Naive thymus-derived CD4-positive, alpha-beta T cell (primary cell): ENCODE results near the gene TTC27. TPM values are rescaled to one million over a fixed set of nuclear protein-coding genes. Genes with fewer than 3 reads are reported as not detected.

ENCODE experiments used
- ATAC-seq: fragments of 150-1000 bp; cut with Tn5 transposase; 2 replicates; pipeline ENCODE4 v1.10.0; 2021; ENCODE audit warnings: mild to moderate bottlenecking, moderate library complexity
- CTCF ChIA-PET: fragments of 350-600 bp; sonication (Branson Sonifier 250); formaldehyde crosslinking; loops from one replicate; lab custom pipeline; 2021; ENCODE audit warnings: antibody characterized with exemption; lab: Charles Lee
- POLR2A ChIA-PET: fragments of 350-600 bp; sonication (Branson Sonifier 250); formaldehyde crosslinking; loops from one replicate; lab custom pipeline; 2021; ENCODE audit warnings: antibody characterized with exemption, inconsistent platforms; lab: Charles Lee
- DNase-seq, 9 donors: peaks; one replicate each; pipeline versions ENCODE4 v3.0.0 to v3.0.0-alpha.2; 2020 to 2022; ENCODE audit warnings: mixed read lengths in 1 of 9
- H3K27ac ChIP-seq: one replicate; pipeline ENCODE4 v1.7.0; 2013; ENCODE audit warnings: mild to moderate bottlenecking, low read depth, low read length, moderate library complexity
- H3K27me3 ChIP-seq, 2 donors: one replicate each; pipeline ENCODE4 v1.7.0; 2013; ENCODE audit warnings: low read length in 2 of 2, mild to moderate bottlenecking in 2 of 2, moderate library complexity in 2 of 2; ENCODE audit not compliant: control insufficient read depth in 2 of 2, insufficient read depth in 2 of 2
- H3K36me3 ChIP-seq, 3 experiments: 1 replicate in 2 of 3; 2 replicates in 1 of 3; pipeline ENCODE4 v1.7.0; 2013; ENCODE audit warnings: low read length in 3 of 3, mild to moderate bottlenecking in 3 of 3, moderate library complexity in 1 of 3; ENCODE audit not compliant: insufficient read depth in 3 of 3, control insufficient read depth in 2 of 3
- H3K4me1 ChIP-seq, 2 donors: one replicate each; pipeline ENCODE4 v1.7.0; 2013; ENCODE audit warnings: low read length in 2 of 2, mild to moderate bottlenecking in 2 of 2, moderate library complexity in 1 of 2; ENCODE audit not compliant: control insufficient read depth in 2 of 2, insufficient read depth in 2 of 2
- H3K4me3 ChIP-seq: 2 replicates; pipeline ENCODE4 v1.7.0; 2013; ENCODE audit warnings: mild to moderate bottlenecking, low read length
- H3K9me3 ChIP-seq, 3 experiments: 1 replicate in 2 of 3; 2 replicates in 1 of 3; pipeline ENCODE4 v1.7.0; 2013; ENCODE audit warnings: low read length in 3 of 3; ENCODE audit not compliant: control insufficient read depth in 2 of 3
- H3K27ac Mint-ChIP-seq, 9 donors: one replicate each; pipeline ENCODE4 v1.8.0; 2020 to 2022; ENCODE audit warnings: mixed read lengths in 9 of 9, mild to moderate bottlenecking in 8 of 9, moderate library complexity in 5 of 9, inconsistent platforms in 2 of 9
- H3K27me3 Mint-ChIP-seq, 5 donors: one replicate each; pipeline ENCODE4 v1.8.0; 2021 to 2022; ENCODE audit warnings: mixed read lengths in 5 of 5, mild to moderate bottlenecking in 1 of 5
- H3K36me3 Mint-ChIP-seq, 5 donors: one replicate each; pipeline ENCODE4 v1.8.0; 2020 to 2022; ENCODE audit warnings: mixed read lengths in 5 of 5, mild to moderate bottlenecking in 3 of 5, inconsistent platforms in 1 of 5
- H3K4me1 Mint-ChIP-seq, 7 donors: one replicate each; pipeline ENCODE4 v1.8.0; 2020 to 2022; ENCODE audit warnings: mixed read lengths in 7 of 7, mild to moderate bottlenecking in 3 of 7, inconsistent platforms in 1 of 7
- H3K4me3 Mint-ChIP-seq, 10 donors: one replicate each; pipeline ENCODE4 v1.8.0; 2020 to 2022; ENCODE audit warnings: mild to moderate bottlenecking in 10 of 10, mixed read lengths in 10 of 10, moderate library complexity in 6 of 10, inconsistent platforms in 2 of 10
- H3K9me3 Mint-ChIP-seq, 11 donors: one replicate each; pipeline ENCODE4 v1.8.0; 2020 to 2022; ENCODE audit warnings: mixed read lengths in 11 of 11, mild to moderate bottlenecking in 4 of 11, inconsistent platforms in 1 of 11, moderate library complexity in 1 of 11
- intact Hi-C, 2 donors: fragments of 100-400 bp; cut with micrococcal nuclease; formaldehyde crosslinking; loops; one replicate each; pipeline ENCODE4 v1.15.1; 2023
- polyA plus RNA-seq, 2 donors: library from polyadenylated mRNA; unstranded; fragments of 300-500 nt; fragmentation: Illumina TruSeq; gene quantifications; one replicate each; pipeline ENCODE4 v1.2.3, GENCODE V29; 2021
- total RNA-seq, 6 experiments: library from RNA in 5 of 6; stranded (reverse) in 5 of 6; gene quantifications; 1 replicate in 5 of 6; 2 replicates in 1 of 6; pipeline ENCODE4 v1.2.3 and lab custom pipeline; 2021 to 2026

Gene TTC27
- total and polyA plus RNA-seq, 7 experiments from 2014 or later: 18.5 to 30.0 (median 23.9) TPM

DNA sequence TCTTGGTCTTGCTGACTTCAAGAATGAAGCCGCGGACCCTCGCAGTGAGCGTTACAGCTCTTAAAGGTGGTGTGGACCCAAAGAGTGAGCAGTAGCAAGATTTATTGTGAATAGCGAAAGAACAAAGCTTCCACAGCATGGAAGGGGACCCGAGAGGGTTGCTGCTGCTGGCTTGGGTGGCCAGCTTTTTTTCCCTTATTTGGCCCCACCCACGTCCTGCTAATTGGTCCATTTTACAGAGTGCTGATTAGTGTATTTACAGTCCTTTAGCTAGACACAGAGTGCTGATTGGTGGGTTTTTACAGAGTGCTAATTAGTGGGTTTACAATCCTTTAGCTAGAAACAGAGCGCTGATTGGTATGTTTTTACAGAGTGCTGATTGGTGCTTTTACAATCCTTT is 230.9 kb downstream of the TTC27 start:
- CTCF ChIA-PET: no interaction called here
- H3K4me3 ChIP-seq: no peak overlapping the region
- H3K4me1 ChIP-seq: no peaks in the 10 kb centered on the region
- DNase-seq: no peak
- no peak overlapping the region for H3K27ac Mint-ChIP-seq
- no peaks in the 10 kb centered on the region for H3K9me3 Mint-ChIP-seq
- no peak overlapping the region for H3K4me3 Mint-ChIP-seq
- no peaks in the 10 kb centered on the region for H3K36me3 ChIP-seq
- H3K4me1 Mint-ChIP-seq: peaks cover 0 to 2% (median 0%) of the 10 kb centered on the region in 7 donors
- H3K27me3 ChIP-seq: no peaks in the 10 kb centered on the region
- H3K27me3 Mint-ChIP-seq: peaks cover 2 to 22% (median 20%) of the 10 kb centered on the region in 5 donors
- no peak overlapping the region for H3K27ac ChIP-seq
- no peaks in the 10 kb centered on the region for H3K36me3 Mint-ChIP-seq
- POLR2A ChIA-PET: no interaction called here
- intact Hi-C loops: no loop called here
- no peaks in the 10 kb centered on the region for H3K9me3 ChIP-seq
- no peak for ATAC-seq

DNA sequence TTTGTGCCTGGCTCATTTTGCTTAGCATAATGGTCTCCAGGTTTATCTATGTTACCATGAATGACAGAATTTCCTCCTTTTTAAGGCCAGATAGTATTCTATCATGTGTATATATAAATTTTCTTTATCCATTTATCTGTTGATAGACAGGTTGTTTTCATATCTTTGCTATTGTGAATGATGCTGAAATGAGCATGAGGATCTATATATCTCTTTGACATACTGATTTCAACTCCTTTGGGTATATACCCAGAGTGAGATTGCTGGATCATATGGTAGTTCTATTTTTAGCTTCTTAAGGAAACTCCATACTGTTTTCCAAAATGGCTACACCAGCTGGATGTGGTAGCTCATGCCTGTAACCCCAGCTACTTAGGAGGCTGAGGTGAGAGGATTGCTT is 232.5 kb downstream of the TTC27 start:
- Mint-ChIP-seq H3K4me1 (peaks cover 0 to 2% (median 0%) of the 10 kb centered on the region in 7 donors), H3K4me3 (no peak overlapping the region), H3K27me3 (peaks cover 2 to 14% (median 11%) of the 10 kb centered on the region in 5 donors), H3K36me3 (no peaks in the 10 kb centered on the region), H3K27ac (no peak overlapping the region), H3K9me3 (no peaks in the 10 kb centered on the region)
- ChIA-PET CTCF (no interaction called here), POLR2A (no interaction called here)
- intact Hi-C loops: no loop called here
- Histone ChIP-seq H3K27ac (no peak overlapping the region), H3K4me1 (no peaks in the 10 kb centered on the region), H3K9me3 (no peaks in the 10 kb centered on the region), H3K36me3 (no peaks in the 10 kb centered on the region), H3K27me3 (no peaks in the 10 kb centered on the region), H3K4me3 (no peak overlapping the region)
- DNase-seq (no peak), ATAC-seq (no peak)

GRCh38 chr2:32862269-32863055 is 234.6 kb downstream of the TTC27 start:
- H3K4me3 Mint-ChIP-seq: peak overlapping the region in 1 of 10 donors; percentile 25
- Histone ChIP-seq H3K27ac (no peak overlapping the region), H3K9me3 (no peaks in the 10 kb centered on the region), H3K4me1 (no peaks in the 10 kb centered on the region), H3K27me3 (no peaks in the 10 kb centered on the region), H3K36me3 (no peaks in the 10 kb centered on the region), H3K4me3 (no peak overlapping the region)
- peaks cover 0 to 2% (median 0%) of the 10 kb centered on the region in 7 donors for H3K4me1 Mint-ChIP-seq
- CTCF ChIA-PET: no interaction called here
- H3K9me3 Mint-ChIP-seq: peaks cover 0 to 6% (median 0%) of the 10 kb centered on the region in 11 donors
- DNase-seq (no peak), ATAC-seq (peak; percentile 45)
- no peak overlapping the region for H3K27ac Mint-ChIP-seq
- intact Hi-C loops: no loop called here
- peaks cover 0 to 13% (median 5%) of the 10 kb centered on the region in 5 donors for H3K27me3 Mint-ChIP-seq
- POLR2A ChIA-PET: no interaction called here
- H3K36me3 Mint-ChIP-seq: no peaks in the 10 kb centered on the region

DNA sequence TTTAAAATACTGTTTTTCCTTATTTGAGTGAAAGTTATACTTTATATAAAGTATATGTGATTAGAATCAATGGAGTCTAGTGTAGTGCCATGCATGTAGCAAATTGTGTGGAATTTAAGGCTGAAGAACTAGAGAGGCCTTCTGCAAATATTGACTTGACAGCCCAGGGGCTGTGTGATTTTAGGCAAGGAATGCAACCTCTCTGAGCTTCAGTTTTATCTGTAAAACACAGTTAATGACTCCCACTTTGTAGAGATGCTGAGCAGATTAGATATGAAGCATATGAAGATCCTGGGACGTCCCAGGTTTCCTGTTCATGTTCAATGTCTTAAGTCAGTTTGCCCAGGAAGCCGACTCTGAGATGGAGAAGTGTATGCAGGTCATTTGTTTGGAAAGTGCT is 235.5 kb downstream of the TTC27 start:
- no peaks in the 10 kb centered on the region for H3K9me3 ChIP-seq
- no peak overlapping the region for H3K27ac ChIP-seq
- H3K27ac Mint-ChIP-seq: no peak overlapping the region
- H3K36me3 Mint-ChIP-seq: no peaks in the 10 kb centered on the region
- POLR2A ChIA-PET: no interaction called here
- no peaks in the 10 kb centered on the region for H3K4me1 ChIP-seq
- no peak overlapping the region for H3K4me3 Mint-ChIP-seq
- ATAC-seq (no peak), DNase-seq (no peak)
- H3K27me3 ChIP-seq: no peaks in the 10 kb centered on the region
- H3K36me3 ChIP-seq: no peaks in the 10 kb centered on the region
- intact Hi-C loops: no loop called here
- peaks cover 0 to 6% (median 0%) of the 10 kb centered on the region in 11 donors for H3K9me3 Mint-ChIP-seq
- H3K27me3 Mint-ChIP-seq: peaks cover 0 to 6% (median 0%) of the 10 kb centered on the region in 5 donors
- CTCF ChIA-PET: no interaction called here
- H3K4me3 ChIP-seq: no peak overlapping the region
- H3K4me1 Mint-ChIP-seq: no peaks in the 10 kb centered on the region

DNA sequence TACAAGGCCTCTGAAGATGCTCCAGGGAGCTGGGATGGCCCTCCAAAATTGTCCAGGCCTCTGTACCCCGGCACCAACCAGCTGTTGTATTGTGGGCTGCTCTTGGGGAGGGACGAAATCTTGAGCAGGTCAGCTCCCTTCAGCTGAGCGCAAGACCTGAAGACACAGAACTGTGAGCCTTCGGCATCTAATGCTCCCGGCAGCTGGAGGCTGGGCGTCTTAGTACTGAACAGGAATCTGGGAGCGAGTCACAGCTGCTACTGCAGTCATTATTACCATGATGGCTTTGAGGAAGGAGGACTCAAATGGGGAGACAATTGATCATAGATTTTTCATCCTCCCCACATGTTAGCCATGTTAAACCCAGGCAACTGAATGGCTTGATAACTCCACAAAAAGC is 236.0 kb downstream of the TTC27 start:
- H3K9me3 Mint-ChIP-seq: peaks cover 0 to 6% (median 0%) of the 10 kb centered on the region in 11 donors
- H3K36me3 Mint-ChIP-seq: no peaks in the 10 kb centered on the region
- H3K36me3 ChIP-seq: no peaks in the 10 kb centered on the region
- H3K4me1 ChIP-seq: no peaks in the 10 kb centered on the region
- intact Hi-C loops: no loop called here
- peaks cover 0 to 6% (median 0%) of the 10 kb centered on the region in 5 donors for H3K27me3 Mint-ChIP-seq
- H3K4me1 Mint-ChIP-seq: no peaks in the 10 kb centered on the region
- no peak for ATAC-seq
- CTCF ChIA-PET: no interaction called here
- H3K4me3 ChIP-seq: no peak overlapping the region
- H3K4me3 Mint-ChIP-seq: no peak overlapping the region
- POLR2A ChIA-PET: no interaction called here
- H3K27me3 ChIP-seq: no peaks in the 10 kb centered on the region
- no peak for DNase-seq
- no peak overlapping the region for H3K27ac ChIP-seq
- no peak overlapping the region for H3K27ac Mint-ChIP-seq
- no peaks in the 10 kb centered on the region for H3K9me3 ChIP-seq

- Mint-ChIP-seq H3K4me3 (no peak overlapping the region), H3K27ac (no peak overlapping the region), H3K9me3 (peaks cover 0 to 6% (median 0%) of the 10 kb centered on the region in 11 donors), H3K4me1 (no peaks in the 10 kb centered on the region), H3K36me3 (no peaks in the 10 kb centered on the region), H3K27me3 (peaks cover 0 to 6% (median 0%) of the 10 kb centered on the region in 5 donors)
- intact Hi-C loops: no loop called here
- Histone ChIP-seq H3K27me3 (no peaks in the 10 kb centered on the region), H3K4me1 (no peaks in the 10 kb centered on the region), H3K4me3 (no peak overlapping the region), H3K9me3 (no peaks in the 10 kb centered on the region), H3K36me3 (no peaks in the 10 kb centered on the region), H3K27ac (no peak overlapping the region)
- DNase-seq (no peak), ATAC-seq (no peak)
- ChIA-PET POLR2A (no interaction called here), CTCF (no interaction called here)
Measured at GRCh38 chr2:32864334-32865111, 236.7 kb downstream of the TTC27 start.
